DOHH2 (cell line): ENCODE results near the gene C3orf70.

ENCODE experiments used
- CTCF ChIP-seq: fragments of 200-600 bp; sonication (generic); IDR thresholded peaks from one replicate; pipeline ENCODE4 v1.5.1; 2014; ENCODE audit warnings: antibody characterized with exemption, mild to moderate bottlenecking, low read depth, low read length; ENCODE audit not compliant: poor library complexity, severe bottlenecking
- EZH2phosphoT487 ChIP-seq: fragments of 200-600 bp; sonication (generic); IDR thresholded peaks from 2 replicates; pipeline ENCODE4 v1.6.1; 2017; ENCODE audit warnings: borderline replicate concordance, mild to moderate bottlenecking, antibody characterized with exemption, low read length, moderate library complexity, mixed read lengths

- TF ChIP-seq CTCF (no peak), EZH2phosphoT487 (no peak)
Measured at GRCh38 chr3:185046164-185046515, 106.7 kb downstream of the C3orf70 start.
